Measurements from ENCODE around the gene ALDOA.
A peak's percentile ranks its signal among the peaks of the same experiment; 100 is the strongest.

Gene ALDOA

DNA sequence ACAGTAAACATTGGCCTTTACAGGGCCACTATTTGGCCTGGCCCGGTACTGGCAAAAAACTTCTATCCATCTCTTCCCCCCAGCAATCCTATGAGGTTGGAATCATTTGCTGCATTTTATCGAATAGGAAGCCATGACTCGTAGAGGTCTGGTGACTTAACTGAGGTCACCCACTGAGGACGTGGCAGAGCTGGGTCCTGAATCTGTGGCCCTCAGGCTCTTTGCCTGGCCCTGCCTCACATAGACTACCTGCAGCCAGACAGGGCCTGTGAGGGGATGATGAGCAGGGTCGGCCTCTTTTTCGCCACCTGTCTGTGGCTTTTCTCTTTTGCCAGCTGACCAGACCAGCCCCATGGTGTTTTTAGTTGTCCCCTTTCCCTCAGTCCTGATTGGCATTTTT, 12.1 kb downstream of the ALDOA start:
- no peak for TF ChIP-seq CTCF (IDR thresholded peaks at IDR 0.05; ENCODE audit: borderline replicate concordance, control extremely low read depth, extremely low read depth, insufficient read depth, missing control alignments)
- no peak for DNase-seq (ENCODE audit: low spot score)
- in situ Hi-C loops (cut with MboI; ENCODE audit: low sequenced_read_pairs, unreplicated experiment): no loop called here

GRCh38 chr16:30078744-30079143, 13.2 kb downstream of the ALDOA start:
- no peak for TF ChIP-seq CTCF (IDR thresholded peaks at IDR 0.05; ENCODE audit: borderline replicate concordance, control extremely low read depth, extremely low read depth, insufficient read depth, missing control alignments)
- no peak for DNase-seq (ENCODE audit: low spot score)
- in situ Hi-C loops (cut with MboI; ENCODE audit: low sequenced_read_pairs, unreplicated experiment): no loop called here

DNA sequence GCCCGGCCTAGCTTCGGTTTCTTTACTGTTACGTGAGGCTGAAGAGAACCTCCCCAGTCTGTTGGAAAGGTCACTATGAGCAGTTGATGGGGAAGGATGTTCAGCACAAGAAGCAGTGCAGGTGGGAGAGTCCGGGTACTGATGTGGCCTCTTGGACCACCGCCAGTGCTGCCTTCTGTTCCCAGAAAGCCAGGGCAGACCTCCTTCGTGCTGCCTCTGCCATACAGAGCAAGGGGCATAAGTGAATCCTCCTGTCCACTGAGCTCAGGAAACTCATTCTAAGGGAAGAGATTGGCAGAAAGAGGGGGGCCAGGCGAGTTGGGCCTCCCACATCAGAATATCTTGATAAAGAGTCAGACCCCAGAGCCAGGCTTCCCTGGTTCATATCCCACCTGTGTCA, 13.9 kb downstream of the ALDOA start:
- no peak for DNase-seq (ENCODE audit: low spot score)
- TF ChIP-seq CTCF (IDR thresholded peaks at IDR 0.05; ENCODE audit: borderline replicate concordance, control extremely low read depth, extremely low read depth, insufficient read depth, missing control alignments): no peak
- in situ Hi-C loops (cut with MboI; ENCODE audit: low sequenced_read_pairs, unreplicated experiment): no loop called here

- peak; percentile 9 for TF ChIP-seq CTCF (IDR thresholded peaks at IDR 0.05; ENCODE audit: borderline replicate concordance, control extremely low read depth, extremely low read depth, insufficient read depth, missing control alignments)
- no peak for DNase-seq (ENCODE audit: low spot score)
- in situ Hi-C loops (cut with MboI; ENCODE audit: low sequenced_read_pairs, unreplicated experiment): no loop called here
Observed at GRCh38 chr16:30082545-30083090, 17.1 kb downstream of the ALDOA start.

GRCh38 chr16:30083216-30084055, 17.9 kb downstream of the ALDOA start:
- in situ Hi-C loops (cut with MboI; ENCODE audit: low sequenced_read_pairs, unreplicated experiment): no loop called here
- TF ChIP-seq CTCF (IDR thresholded peaks at IDR 0.05; ENCODE audit: borderline replicate concordance, control extremely low read depth, extremely low read depth, insufficient read depth, missing control alignments): no peak
- no peak for DNase-seq (ENCODE audit: low spot score)

DNA sequence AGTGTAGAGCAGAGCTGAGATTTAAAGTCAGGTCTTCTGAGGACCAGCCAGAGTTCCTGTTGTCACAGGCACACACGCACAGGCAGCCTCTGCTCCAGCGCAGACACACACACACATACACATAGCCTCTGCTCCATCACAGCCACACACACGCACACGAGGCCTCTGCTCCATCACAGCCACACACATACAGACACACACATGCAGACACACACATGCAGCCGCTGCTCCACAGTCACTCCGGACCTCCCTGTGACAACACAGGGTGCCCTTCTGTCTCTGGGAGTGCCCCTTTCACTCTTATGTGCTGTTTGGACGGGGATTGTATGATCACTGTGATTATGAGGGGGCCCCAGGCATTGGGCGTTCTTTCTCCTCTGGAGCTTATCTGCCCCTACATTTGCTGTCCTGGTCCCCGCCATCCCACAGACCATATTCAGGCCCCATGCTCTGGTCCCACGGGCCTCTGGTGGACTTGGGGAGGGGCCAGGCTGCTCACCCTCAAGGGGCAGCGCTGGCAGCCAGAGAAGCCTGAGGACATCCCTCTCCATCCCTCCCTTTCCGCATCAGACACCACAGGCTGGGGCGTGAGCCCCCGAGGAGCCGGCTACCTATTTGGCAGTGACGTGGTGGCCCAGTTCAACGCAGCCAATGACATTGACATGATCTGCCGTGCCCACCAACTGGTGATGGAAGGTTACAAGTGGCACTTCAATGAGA, 18.7 kb downstream of the ALDOA start:
- in situ Hi-C loops (cut with MboI; ENCODE audit: low sequenced_read_pairs, unreplicated experiment): no loop called here
- no peak for DNase-seq (ENCODE audit: low spot score)
- no peak for TF ChIP-seq CTCF (IDR thresholded peaks at IDR 0.05; ENCODE audit: borderline replicate concordance, control extremely low read depth, extremely low read depth, insufficient read depth, missing control alignments)

Data from GM13976 (cell line).